ENCODE measurements around the gene KCNC1. TPM values are rescaled to one million over a fixed set of nuclear protein-coding genes. Genes with fewer than 3 reads are reported as not detected.

KCNC1 gene
- total RNA-seq, 1 experiment from 2014 or later, result 0.04 TPM

GRCh38 chr11:17719028-17719937 is 15.3 kb upstream of the KCNC1 start, which contains the start of gene MYOD1:
Gene MYOD1, plus strand, starts transcription at chr11:17719571. Its CDS starts 212 bp downstream, at chr11:17719783.
- Histone ChIP-seq H4K20me1 (ENCODE audit: control insufficient read depth, insufficient read depth, insufficient read length) (no peaks in the 10 kb centered on the region), H4K8ac (replicated peaks; ENCODE audit: insufficient read length, low read depth, low read length) (no peak within 1 kb of the TSS), H3T11ph (ENCODE audit: low read length) (no peak within 1 kb of the TSS), H3K18ac (ENCODE audit: insufficient read length, low read depth, low read length) (no peak within 1 kb of the TSS), H3K79me1 (ENCODE audit: insufficient read depth, low read depth, low read length, poor library complexity, severe bottlenecking) (no peaks in the 10 kb centered on the region), H3K4ac (ENCODE audit: low read depth, low read length) (no peak within 1 kb of the TSS), H2AK5ac (ENCODE audit: insufficient read length, low read length) (no peak within 1 kb of the TSS), H4K5ac (ENCODE audit: insufficient read length, low read depth, low read length) (no peak within 1 kb of the TSS), H3K23me2 (ENCODE audit: insufficient read length, low read depth, low read length, poor library complexity, severe bottlenecking) (peaks cover 11% of the 10 kb centered on the region), H3K23ac (ENCODE audit: insufficient read length, low read depth, low read length) (no peak within 1 kb of the TSS), H2BK20ac (ENCODE audit: low read depth, low read length, poor library complexity, severe bottlenecking) (no peak within 1 kb of the TSS), H2BK12ac (ENCODE audit: insufficient read length, low read depth, low read length) (no peak within 1 kb of the TSS), H2BK120ac (ENCODE audit: low read depth, low read length, poor library complexity, severe bottlenecking) (no peak within 1 kb of the TSS), H3K4me2 (ENCODE audit: insufficient read depth, insufficient read length, low read length) (peak within 1 kb of the TSS; percentile 68), H3K27me3 (ENCODE audit: insufficient read depth, low read length) (peaks cover 74% of the 10 kb centered on the region), H4K91ac (ENCODE audit: insufficient read length, low read depth, low read length) (no peak within 1 kb of the TSS), H2AFZ (ENCODE audit: low read length) (no peak within 1 kb of the TSS), H3K14ac (ENCODE audit: insufficient read depth, low read length) (no peak within 1 kb of the TSS; the same call in 1 of the 2 replicates), H3K79me2 (ENCODE audit: insufficient read depth, low read length) (no peaks in the 10 kb centered on the region), H3K9ac (ENCODE audit: extremely low read depth, insufficient read length, low read length) (no peak within 1 kb of the TSS), H3K4me1 (ENCODE audit: insufficient read depth, low read length) (no peaks in the 10 kb centered on the region), H3K27ac (ENCODE audit: insufficient read length, low read depth, low read length) (no peak within 1 kb of the TSS), H2BK15ac (ENCODE audit: low read depth, low read length) (no peak within 1 kb of the TSS), H3K56ac (ENCODE audit: insufficient read length, low read depth, low read length) (no peak within 1 kb of the TSS), H3K9me3 (ENCODE audit: control insufficient read depth, low read depth, low read length) (no peaks in the 10 kb centered on the region), H2BK5ac (ENCODE audit: insufficient read length, low read length) (no peak within 1 kb of the TSS)
- H3K4me1 Mint-ChIP-seq, result peaks cover 15 to 28% of the 10 kb centered on the region in 2 experiments
- WGBS (ENCODE audit: extremely low coverage, insufficient read length, low lambda C conversion rate), result no CpG with 5 or more reads among the region's 68 CpGs
- peak; percentile 73 for DNase-seq
- H3K4me3 Mint-ChIP-seq, result peak within 1 kb of the TSS; percentile 57 to 80
- 0 out of 3 replicates have a peak, but pooled peaks have one; percentile 21 for TF ChIP-seq CTCF (conservative IDR thresholded peaks at IDR 0.05)
- H3K27ac Mint-ChIP-seq, result no peak within 1 kb of the TSS
- no peaks in the 10 kb centered on the region for H3K36me3 Mint-ChIP-seq (ENCODE audit: insufficient read depth in 1 of 3, low read depth in 3 of 3)
- peaks cover 0 to 3% of the 10 kb centered on the region in 2 experiments; a peak in 1 of 5 replicates for H3K9me3 Mint-ChIP-seq
- H3K27me3 Mint-ChIP-seq (ENCODE audit: low read depth), result no peaks in the 10 kb centered on the region; the same call in none of the 2 replicates
